GM21619 (cell line): ENCODE results near the gene KRT32.
"Not testable (repeated sequence)": the region's sequence is repeated elsewhere in the genome, so short reads cannot be mapped to it uniquely, and the experiment has no call there.

Experiments
- ATAC-seq: cut with Tn5 transposase; IDR thresholded peaks from one replicate; pipeline ENCODE4 v1.9.1; 2021; ENCODE audit not compliant: unreplicated experiment

The KRT32 gene

GRCh38 chr17:41429667-41430066 is 37.5 kb downstream of the KRT32 start:
- ATAC-seq: no peak

DNA sequence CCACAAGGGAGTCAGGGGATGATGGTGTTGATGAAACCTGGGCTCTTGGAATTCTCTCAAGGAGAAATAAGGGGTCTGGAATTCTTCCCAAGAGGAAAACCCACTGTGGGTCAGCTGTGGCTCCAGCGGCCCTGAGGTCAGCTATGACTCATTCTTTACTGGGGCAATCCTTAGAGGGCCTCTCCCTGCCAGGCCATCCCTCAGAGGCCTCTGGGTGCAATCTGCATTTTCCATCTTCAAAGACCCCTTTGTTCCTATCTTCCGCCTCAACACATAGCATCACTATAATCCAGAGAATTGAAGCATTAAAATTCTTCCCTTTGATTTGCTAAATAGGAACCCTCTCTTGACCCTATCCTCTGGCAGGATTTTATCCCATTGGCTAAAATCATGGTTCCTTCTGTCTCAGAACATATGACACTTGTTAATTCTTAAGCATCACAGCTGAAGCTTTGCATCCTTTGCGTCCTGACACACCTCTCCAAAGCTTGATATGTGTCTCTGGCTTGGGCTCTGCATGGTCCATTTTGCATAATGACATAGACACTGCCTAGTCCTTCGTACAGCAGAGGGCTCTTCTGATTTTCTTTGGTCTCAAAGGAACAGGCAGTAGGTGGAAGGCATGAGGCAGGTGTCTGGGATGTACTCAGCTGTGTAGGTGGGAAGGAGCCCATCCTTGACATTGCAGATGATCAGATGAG is 38.4 kb downstream of the KRT32 start:
- no peak for ATAC-seq

DNA sequence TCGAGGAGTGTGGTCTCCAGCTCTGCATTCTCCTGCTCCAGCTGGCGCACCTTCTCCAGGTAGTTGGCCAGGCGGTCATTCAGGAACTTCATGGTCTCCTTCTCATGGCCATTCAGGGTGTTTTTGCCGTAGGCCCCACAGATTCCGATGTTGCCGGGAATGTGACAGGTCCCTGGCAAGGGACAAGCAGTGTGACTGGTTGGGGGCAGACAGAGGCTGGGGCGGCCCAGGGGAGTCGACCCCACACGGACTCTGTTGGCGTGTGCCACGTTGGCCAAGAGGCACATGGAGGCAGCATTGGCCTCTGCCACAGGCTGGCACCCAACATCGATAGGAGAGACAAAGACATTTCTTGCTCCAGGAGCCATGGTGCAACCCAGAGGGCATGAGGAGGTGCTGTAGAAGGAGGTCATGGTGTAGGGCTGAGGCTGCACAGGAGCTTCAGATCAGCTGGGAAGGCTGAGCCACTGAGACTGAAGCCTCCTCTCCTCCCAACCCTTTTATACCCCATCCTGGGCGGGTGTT is 43.0 kb downstream of the KRT32 start, which contains the start of gene KRT37:
TSS of gene KRT37 (minus strand) at position 475 of the 525 bp plus-strand sequence. CDS start at position 413, 62 bp downstream.
- no peak for ATAC-seq

DNA sequence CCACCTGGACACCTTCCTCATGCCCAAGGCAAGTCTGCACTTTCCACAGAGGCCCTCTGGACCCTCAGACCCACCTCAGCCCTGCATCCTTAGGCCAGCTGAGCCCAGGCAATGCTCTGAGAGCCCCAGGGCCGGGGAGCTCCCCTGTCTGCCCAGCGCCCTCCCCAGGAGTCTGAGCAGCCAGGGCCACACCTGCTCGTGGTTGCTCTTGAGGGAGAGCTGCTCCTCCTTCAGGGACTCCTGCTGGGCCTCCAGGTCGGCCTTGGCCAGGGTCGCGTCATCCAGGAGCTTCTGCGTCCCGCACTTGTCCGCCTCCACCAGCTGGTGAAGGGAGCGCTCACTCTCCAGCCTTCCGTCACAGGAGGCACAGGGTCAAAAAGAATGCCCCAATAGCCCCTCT is 44.6 kb downstream of the KRT32 start:
- ATAC-seq: not testable (repeated sequence)

- ATAC-seq: no peak
These were observed 45.6 kb downstream of the KRT32 start for GRCh38 chr17:41421617-41422016.

- no peak for ATAC-seq
These were observed 46.1 kb downstream of the KRT32 start for GRCh38 chr17:41421116-41421515.

DNA sequence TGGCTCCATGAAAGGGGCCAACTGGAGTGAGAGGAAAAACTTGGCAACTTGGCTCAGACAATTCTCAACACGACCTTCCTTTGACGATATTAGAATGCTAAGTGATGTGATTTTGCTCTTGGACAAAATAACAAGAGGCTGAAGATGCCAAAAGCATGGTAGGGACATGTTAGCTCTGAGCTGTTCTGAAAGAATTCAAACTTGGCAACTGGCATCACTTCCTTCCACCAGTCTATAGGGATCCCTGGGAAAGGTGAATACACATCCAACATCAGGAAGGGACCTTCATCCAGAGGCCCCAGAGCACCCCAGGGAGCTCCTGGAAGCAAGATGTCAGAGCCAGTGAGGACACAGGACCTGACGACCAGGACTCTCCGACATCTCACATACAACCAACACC is 47.1 kb downstream of the KRT32 start:
- ATAC-seq: no peak

DNA sequence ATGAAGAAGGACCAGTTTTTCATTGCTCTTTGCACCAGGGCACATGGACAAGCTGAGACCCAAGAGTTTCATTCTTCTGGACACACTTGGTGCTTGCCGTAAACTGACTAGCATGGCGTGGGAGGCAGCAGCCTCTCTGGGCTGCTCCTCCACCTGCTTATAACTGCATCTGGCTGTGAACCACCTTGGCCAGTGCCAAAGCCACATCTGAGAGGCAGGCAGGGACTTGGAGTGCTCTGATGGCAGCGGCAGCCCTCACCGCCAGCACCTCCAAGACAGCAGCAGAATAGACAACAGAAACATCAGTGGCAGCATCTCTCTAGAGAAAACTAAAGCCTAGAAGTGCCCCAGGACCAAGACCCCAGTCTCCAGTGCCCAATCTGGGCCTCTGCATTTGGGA is 47.5 kb downstream of the KRT32 start:
- ATAC-seq: no peak

- ATAC-seq: no peak
These were observed 48.9 kb downstream of the KRT32 start for GRCh38 chr17:41418116-41418860.

DNA sequence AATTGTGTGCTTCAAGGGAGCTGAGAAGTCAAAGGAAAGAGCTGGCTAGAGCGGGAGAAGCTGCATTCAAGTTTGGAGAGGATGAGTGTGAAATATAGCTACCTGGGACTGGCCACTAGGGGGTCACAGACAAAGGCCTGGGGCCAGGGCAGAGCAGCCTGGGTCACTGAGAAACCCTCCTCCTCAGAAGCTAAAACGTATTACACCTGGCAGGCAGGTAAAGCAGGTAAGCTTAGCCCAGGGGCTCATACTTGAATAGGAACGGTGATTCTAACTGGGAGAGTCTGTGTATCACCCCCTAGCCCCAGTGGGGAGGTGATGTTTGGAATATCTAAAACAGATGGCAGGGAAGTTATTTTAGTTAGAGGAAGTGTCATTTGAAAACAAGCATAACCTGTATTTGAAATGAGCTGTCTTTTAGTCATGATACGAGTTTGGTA is 49.6 kb downstream of the KRT32 start:
- no peak for ATAC-seq

DNA sequence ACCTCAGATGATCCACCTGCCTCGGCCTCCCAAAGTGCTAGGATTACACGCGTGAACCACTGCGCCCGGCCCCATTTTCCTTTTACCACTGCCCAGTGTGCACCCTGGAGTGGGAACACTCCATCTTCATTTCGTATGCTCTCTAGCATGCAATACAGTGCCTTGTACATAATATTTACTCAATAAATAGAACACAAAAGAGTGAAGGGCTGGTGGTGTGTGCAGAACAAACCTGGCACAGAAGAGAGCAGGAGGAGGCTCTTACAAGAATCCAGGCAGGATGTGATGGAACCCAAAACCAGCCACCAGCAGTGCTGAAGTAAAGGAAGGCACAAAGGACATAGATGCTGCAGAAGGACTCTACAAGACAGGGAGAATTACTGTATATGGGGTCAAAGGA is 50.1 kb downstream of the KRT32 start:
- ATAC-seq: no peak

DNA sequence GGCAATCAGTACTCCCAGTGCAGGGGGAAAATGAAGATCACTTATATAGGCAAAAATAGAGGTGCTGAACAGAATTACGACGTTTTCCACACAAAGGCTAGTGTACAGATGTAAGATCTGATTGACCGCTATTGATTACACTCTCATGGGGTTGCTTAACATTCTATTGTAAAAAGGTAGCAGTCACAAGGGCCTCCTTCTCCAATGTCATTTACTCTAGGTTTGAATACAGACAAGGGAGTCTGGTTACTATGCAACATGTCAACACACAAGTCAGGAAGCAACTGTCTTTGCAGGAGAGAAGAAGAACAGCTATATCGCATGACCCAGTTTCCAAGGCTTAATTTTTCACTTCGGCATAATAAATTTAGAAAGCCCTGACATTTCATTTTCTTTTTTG is 50.7 kb downstream of the KRT32 start:
- no peak for ATAC-seq

- ATAC-seq: no peak
These were observed 51.3 kb downstream of the KRT32 start for GRCh38 chr17:41415833-41416335.

- no peak for ATAC-seq
These were observed 51.8 kb downstream of the KRT32 start for GRCh38 chr17:41415411-41415810.

DNA sequence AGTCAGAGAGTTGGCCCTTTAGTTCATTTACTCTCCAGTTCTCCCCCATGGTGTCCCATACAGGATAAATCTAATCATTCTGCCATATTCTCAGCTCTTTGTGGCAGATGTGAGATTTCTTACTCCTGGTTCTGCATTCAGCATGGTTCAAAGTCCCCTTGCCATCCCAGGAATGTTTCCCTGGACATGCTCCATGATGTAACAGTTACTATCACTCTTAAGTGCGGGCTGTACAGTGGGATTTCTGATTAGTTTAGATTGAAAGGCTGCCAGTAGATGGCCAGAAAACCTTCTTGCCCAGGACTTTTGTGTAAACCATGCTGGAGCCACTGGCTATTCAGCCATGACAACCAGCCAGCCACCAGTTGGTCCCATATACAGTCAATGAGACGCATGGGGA is 53.2 kb downstream of the KRT32 start:
- ATAC-seq: no peak

- ATAC-seq: no peak
These were observed 53.7 kb downstream of the KRT32 start for GRCh38 chr17:41413353-41413957.

DNA sequence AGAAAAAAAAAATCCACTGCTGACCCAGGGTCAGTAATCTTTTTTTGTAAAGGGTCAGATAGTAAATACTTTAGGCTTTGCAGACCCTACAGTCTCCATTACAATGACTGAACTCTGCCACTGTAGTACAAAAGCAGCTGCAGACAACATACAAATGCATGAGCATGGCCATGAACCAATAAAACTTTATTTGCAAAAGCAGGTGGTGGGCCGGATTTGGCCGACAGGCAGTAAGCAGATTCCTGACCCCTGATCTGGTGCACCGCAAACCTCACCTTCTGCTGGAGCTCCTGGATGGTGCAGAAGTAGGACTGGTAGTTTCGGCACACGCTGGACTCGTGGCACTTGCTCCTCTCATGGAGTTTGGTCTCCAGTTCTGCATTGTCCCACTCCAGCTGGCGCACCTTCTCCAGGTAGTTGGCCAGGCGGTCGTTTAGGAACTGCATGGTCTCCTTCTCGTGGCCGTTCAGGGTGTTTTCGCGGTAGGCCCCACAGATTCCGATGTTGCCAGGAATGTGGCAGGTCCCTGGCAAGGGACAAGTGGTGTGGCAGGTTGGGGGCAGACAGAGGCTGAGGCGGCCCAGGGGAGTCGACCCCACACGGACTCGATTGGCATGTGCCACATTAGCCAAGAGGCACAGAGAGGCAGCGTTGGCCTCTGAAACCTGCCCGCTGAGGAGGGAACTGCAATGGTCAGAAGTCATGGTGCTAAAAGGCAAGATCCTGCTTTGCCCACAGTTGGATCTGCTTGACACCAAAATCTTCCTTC is 55.9 kb downstream of the KRT32 start:
- no peak for ATAC-seq
